ENCODE results near the gene PBRM1. TPM values are rescaled to one million over a fixed set of nuclear protein-coding genes. Genes with fewer than 3 reads are reported as not detected.

PBRM1 gene
- total and polyA plus RNA-seq, 2 donors (not counting 3 experiments of a cell fraction or from before 2014, with no cell fraction given) = 26.7 to 87.1 TPM

- Histone ChIP-seq H3K27me3 (ENCODE audit: control insufficient read depth in 2 of 2, insufficient read depth in 2 of 2, low read length in 2 of 2) (no peaks in the 10 kb centered on the region), H3K4me2 (ENCODE audit: insufficient read depth, low read length) (no peak overlapping the region), H3K4me3 (replicated peaks in 1 of 3; ENCODE audit: insufficient read depth in 1 of 3, low read depth in 1 of 3, low read length in 3 of 3) (no peak overlapping the region), H3K36me3 (ENCODE audit: control insufficient read depth in 2 of 2, extremely low read depth in 1 of 2, insufficient read depth in 2 of 2, low read length in 2 of 2) (peaks cover 27% of the 10 kb centered on the region in 2 experiments), H2AFZ (ENCODE audit: low read depth, low read length) (no peak overlapping the region), H3K9ac (replicated peaks; ENCODE audit: extremely low read depth, insufficient read depth, low read length) (no peak overlapping the region), H3K4me1 (ENCODE audit: control insufficient read depth, extremely low read depth, insufficient read depth, low read length) (no peaks in the 10 kb centered on the region), H3K9me1 (replicated peaks; ENCODE audit: control insufficient read depth, extremely low read depth, insufficient read depth, low read length) (no peaks in the 10 kb centered on the region), H3K27ac (ENCODE audit: insufficient read depth, low read depth, low read length) (no peak overlapping the region), H3K79me2 (ENCODE audit: control insufficient read depth, insufficient read depth, low read length) (peaks cover 2% of the 10 kb centered on the region), H3K9me3 (replicated peaks; ENCODE audit: control insufficient read depth, insufficient read depth, low read length) (no peaks in the 10 kb centered on the region), H4K20me1 (replicated peaks; ENCODE audit: control insufficient read depth, extremely low read depth, insufficient read depth, low read length) (no peaks in the 10 kb centered on the region)
- dilution Hi-C loops (cut with MboI; ENCODE audit: extremely low pct_ligation_motif_present, low sequenced_read_pairs) = no loop called here
- TF ChIP-seq POLR2AphosphoS5 (IDR thresholded peaks at IDR 0.05; ENCODE audit: insufficient read depth, low read depth, low read length) (no peak), POLR2A (IDR thresholded peaks at IDR 0.05; ENCODE audit: low read depth, low read length) (no peak), CTCF (IDR thresholded peaks at IDR 0.05; ENCODE audit: extremely low read depth in 1 of 2, insufficient read depth in 1 of 2, low read depth in 1 of 2, low read length in 2 of 2) (no peak), MAX (IDR thresholded peaks at IDR 0.05; ENCODE audit: insufficient read depth, insufficient read length) (no peak), GATA2 (IDR thresholded peaks at IDR 0.05; ENCODE audit: insufficient read depth, insufficient read length, low read depth, low read length) (no peak), MYC (IDR thresholded peaks at IDR 0.05; ENCODE audit: low read depth, low read length) (no peak), FOS (IDR thresholded peaks at IDR 0.05; ENCODE audit: borderline replicate concordance, insufficient read depth, low read length) (no peak), JUN (IDR thresholded peaks at IDR 0.05; ENCODE audit: borderline replicate concordance, insufficient read depth, insufficient read length, low read depth) (no peak), EZH2 (IDR thresholded peaks at IDR 0.05; ENCODE audit: borderline replicate concordance, low read depth, low read length, severe bottlenecking) (no peak)
- FAIRE-seq (no peak), DNase-seq (ENCODE audit: low read depth, low spot score) (no peak)
- ChIA-PET POLR2A (no interaction called here), CTCF (no interaction called here)
- intact Hi-C loops (cut with micrococcal nuclease) = no loop called here
- no TSS peak for BruUV-seq (replicated peaks)
Observed at GRCh38 chr3:52554026-52554755, 131.5 kb downstream of the PBRM1 start.
